Myocyte (in vitro differentiated cells): ENCODE results near the gene TFEB. TPM values are rescaled to one million over a fixed set of nuclear protein-coding genes. Genes with fewer than 3 reads are reported as not detected.

Source experiments
- DNase-seq: peaks from one replicate; pipeline ENCODE4 v3.0.0-alpha.2; 2012; ENCODE audit warnings: low read depth
- total RNA-seq: library from RNA; depleted of rRNA; stranded (reverse); fragments of >200 nt; gene quantifications from 2 replicates; pipeline ENCODE4 v1.2.3, GENCODE V29; 2014

TFEB gene
- total RNA-seq, 1 donor from 2014 or later, result 10.6 TPM

GRCh38 chr6:41677124-41677921 is 58.1 kb downstream of the TFEB start:
- DNase-seq, result no peak

- no peak for DNase-seq
Measured at GRCh38 chr6:41676431-41676830, 59.0 kb downstream of the TFEB start.

GRCh38 chr6:41675992-41676391 is 59.4 kb downstream of the TFEB start:
- no peak for DNase-seq

- no peak for DNase-seq
Measured at GRCh38 chr6:41675176-41675775, 60.1 kb downstream of the TFEB start.

GRCh38 chr6:41674231-41675000 is 61.0 kb downstream of the TFEB start:
- no peak for DNase-seq

GRCh38 chr6:41673704-41674000 is 61.8 kb downstream of the TFEB start:
- no peak for DNase-seq

GRCh38 chr6:41672816-41673703 is 62.3 kb downstream of the TFEB start:
- DNase-seq, result no peak

- no peak for DNase-seq
Measured at GRCh38 chr6:41672016-41672415, 63.4 kb downstream of the TFEB start.

GRCh38 chr6:41671376-41671775 is 64.0 kb downstream of the TFEB start:
- no peak for DNase-seq

- no peak for DNase-seq
Measured at GRCh38 chr6:41670703-41671360, 64.6 kb downstream of the TFEB start.

- DNase-seq, result no peak
Measured at GRCh38 chr6:41668968-41669367, 66.4 kb downstream of the TFEB start.

- DNase-seq, result no peak
Measured at GRCh38 chr6:41667195-41667594, 68.2 kb downstream of the TFEB start.

GRCh38 chr6:41664271-41664670 is 71.1 kb downstream of the TFEB start:
- no peak for DNase-seq

- no peak for DNase-seq
Measured at GRCh38 chr6:41663568-41663967, 71.8 kb downstream of the TFEB start.

- DNase-seq, result no peak
Measured at GRCh38 chr6:41659935-41660334, 75.5 kb downstream of the TFEB start.

- DNase-seq, result no peak
Measured at GRCh38 chr6:41658636-41659035, 76.8 kb downstream of the TFEB start.

- DNase-seq, result no peak
Measured at GRCh38 chr6:41657131-41658094, 78.0 kb downstream of the TFEB start.

- DNase-seq, result no peak
Measured at GRCh38 chr6:41656002-41656691, 79.3 kb downstream of the TFEB start.

GRCh38 chr6:41655646-41656001 is 79.8 kb downstream of the TFEB start:
- DNase-seq, result no peak
